IMR-90 (cell line): ENCODE measurements around the gene NKAIN2. TPM values are rescaled to one million over a fixed set of nuclear protein-coding genes. Genes with fewer than 3 reads are reported as not detected.

ENCODE experiments used
- ATAC-seq: fragments of 200-7000 bp; cut with Tn5 transposase; 2 replicates; pipeline ENCODE4 v1.9.1; 2020; ENCODE audit warnings: low read depth, mild to moderate bottlenecking, moderate library complexity
- BruUV-seq: library from RNA; stranded (reverse); fragments of 400-500 nt; replicated peaks from 2 replicates; lab custom pipeline; 2021; lab: Mats Ljungman, UMichigan
- CTCF ChIA-PET: fragments of 300-600 bp; formaldehyde crosslinking; extraction: SDS; loops from one replicate; lab custom pipeline; 2021; ENCODE audit warnings: antibody characterized with exemption; lab: Yijun Ruan, JAX
- POLR2A ChIA-PET: fragments of 300-600 bp; sonication (Branson Sonifier 250); formaldehyde crosslinking; loops from one replicate; lab custom pipeline; 2022; ENCODE audit warnings: antibody characterized with exemption; ENCODE audit not compliant: unreplicated experiment; lab: Charles Lee
- DNase-seq: peaks from one replicate; pipeline ENCODE4 v3.0.0; 2013
- H2AFZ ChIP-seq: replicated peaks from 2 replicates; pipeline ENCODE3; 2013; ENCODE audit warnings: low read length, mild to moderate bottlenecking; ENCODE audit not compliant: poor library complexity
- H2AK5ac ChIP-seq: 2 replicates; pipeline ENCODE4 v1.6.1; 2013; ENCODE audit warnings: low read depth, low read length, inconsistent platforms
- H2AK9ac ChIP-seq: replicated peaks from 2 replicates; pipeline ENCODE3; 2013; ENCODE audit warnings: mild to moderate bottlenecking, low read depth, low read length, moderate library complexity; ENCODE audit not compliant: poor library complexity
- H2BK120ac ChIP-seq: 2 replicates; pipeline ENCODE4 v1.6.1; 2013; ENCODE audit warnings: low read depth, low read length, inconsistent platforms
- H2BK15ac ChIP-seq: 3 replicates; pipeline ENCODE4 v1.6.1; 2013; ENCODE audit warnings: low read depth, low read length, inconsistent platforms
- H2BK20ac ChIP-seq: 2 replicates; pipeline ENCODE4 v1.6.1; 2013; ENCODE audit warnings: low read depth, mild to moderate bottlenecking, inconsistent platforms, low read length, moderate library complexity
- H2BK5ac ChIP-seq: 2 replicates; pipeline ENCODE4 v1.6.1; 2013; ENCODE audit warnings: mild to moderate bottlenecking, low read depth, low read length, inconsistent platforms; ENCODE audit not compliant: poor library complexity, severe bottlenecking
- H3K14ac ChIP-seq: replicated peaks from 2 replicates; pipeline ENCODE4 v1.6.1; 2013; ENCODE audit warnings: low read depth, low read length, inconsistent platforms
- H3K18ac ChIP-seq: 2 replicates; pipeline ENCODE4 v1.6.1; 2013; ENCODE audit warnings: low read depth, low read length, control low read depth
- H3K23ac ChIP-seq: 2 replicates; pipeline ENCODE4 v1.6.1; 2013; ENCODE audit warnings: low read depth, low read length, inconsistent platforms
- H3K27ac ChIP-seq: 2 replicates; pipeline ENCODE4 v1.5.1; 2013; ENCODE audit warnings: mild to moderate bottlenecking, control low read depth, low read length; ENCODE audit not compliant: insufficient read depth
- H3K27me3 ChIP-seq: 2 replicates; pipeline ENCODE4 v1.6.1; 2013; ENCODE audit warnings: low read length; ENCODE audit not compliant: control insufficient read depth, insufficient read depth
- H3K36me3 ChIP-seq: 2 replicates; pipeline ENCODE4 v1.6.1; 2013; ENCODE audit warnings: low read length, mixed read lengths; ENCODE audit not compliant: control insufficient read depth, insufficient read depth
- H3K4ac ChIP-seq: 2 replicates; pipeline ENCODE4 v1.6.1; 2013; ENCODE audit warnings: low read depth, low read length, inconsistent platforms
- H3K4me1 ChIP-seq: 2 replicates; pipeline ENCODE4 v1.6.1; 2013; ENCODE audit warnings: low read length, mixed read lengths; ENCODE audit not compliant: control insufficient read depth, insufficient read depth
- H3K4me2 ChIP-seq: 2 replicates; pipeline ENCODE4 v1.6.1; 2013; ENCODE audit warnings: low read depth, mild to moderate bottlenecking, control low read depth, low read length, moderate library complexity
- H3K4me3 ChIP-seq: 2 replicates; pipeline ENCODE4 v1.5.1; 2013; ENCODE audit warnings: low read depth, mild to moderate bottlenecking, control low read depth, low read length, moderate library complexity; ENCODE audit not compliant: insufficient read depth
- H3K56ac ChIP-seq: 2 replicates; pipeline ENCODE4 v1.6.1; 2013; ENCODE audit warnings: low read length, inconsistent platforms; ENCODE audit not compliant: insufficient read depth; ENCODE audit errors: extremely low read depth
- H3K79me1 ChIP-seq, 2 experiments: 2 replicates each; pipeline ENCODE4 v1.6.1; 2013; ENCODE audit warnings: low read length in 2 of 2, inconsistent platforms in 1 of 2, low read depth in 1 of 2
- H3K9ac ChIP-seq: 2 replicates; pipeline ENCODE4 v1.6.1; 2013; ENCODE audit warnings: low read depth, low read length, control low read depth
- H3K9me1 ChIP-seq: 2 replicates; pipeline ENCODE4 v1.6.1; 2013; ENCODE audit warnings: low read length, inconsistent platforms; ENCODE audit not compliant: insufficient read depth
- H3K9me3 ChIP-seq: 2 replicates; pipeline ENCODE4 v1.6.1; 2013; ENCODE audit warnings: low read length; ENCODE audit not compliant: control insufficient read depth, insufficient read depth
- H4K20me1 ChIP-seq: 2 replicates; pipeline ENCODE4 v1.6.1; 2013; ENCODE audit warnings: low read length, inconsistent platforms; ENCODE audit not compliant: insufficient read depth
- H4K5ac ChIP-seq: 2 replicates; pipeline ENCODE4 v1.6.1; 2013; ENCODE audit warnings: mild to moderate bottlenecking, low read depth, low read length, control low read depth
- H4K8ac ChIP-seq, 2 experiments: 2 replicates each; pipeline ENCODE4 v1.6.1; 2013; ENCODE audit warnings: low read depth in 2 of 2, low read length in 2 of 2, control low read depth in 1 of 2, inconsistent platforms in 1 of 2
- H4K91ac ChIP-seq: 2 replicates; pipeline ENCODE4 v1.6.1; 2013; ENCODE audit warnings: low read depth, low read length, inconsistent platforms; ENCODE audit not compliant: insufficient read depth
- BHLHE40 ChIP-seq: fragments of 150-350 bp; IDR thresholded peaks from 2 replicates; pipeline ENCODE4 v1.6.1; 2016; ENCODE audit warnings: mild to moderate bottlenecking, low read depth, low read length
- ELK1 ChIP-seq: fragments of 150-350 bp; IDR thresholded peaks from 2 replicates; pipeline ENCODE4 v1.6.1; 2016; ENCODE audit warnings: low read depth, mild to moderate bottlenecking, low read length, moderate library complexity, borderline replicate concordance
- FOS ChIP-seq: fragments of 150-350 bp; IDR thresholded peaks from 2 replicates; pipeline ENCODE4 v1.6.1; 2016; ENCODE audit warnings: low read depth, low read length
- MAZ ChIP-seq: IDR thresholded peaks from 2 replicates; pipeline ENCODE4 v1.6.1; 2012; ENCODE audit warnings: low read depth, mild to moderate bottlenecking, low read length, improper control_type of control experiment, moderate library complexity, borderline replicate concordance
- MXI1 ChIP-seq: IDR thresholded peaks from 2 replicates; pipeline ENCODE4 v1.6.1; 2012; ENCODE audit warnings: low read depth, mild to moderate bottlenecking, low read length, moderate library complexity, borderline replicate concordance
- RCOR1 ChIP-seq: IDR thresholded peaks from 2 replicates; pipeline ENCODE4 v1.6.1; 2012; ENCODE audit warnings: mild to moderate bottlenecking, low read length, improper control_type of control experiment; ENCODE audit not compliant: insufficient replicate concordance
- RFX5 ChIP-seq: IDR thresholded peaks from 2 replicates; pipeline ENCODE4 v1.8.0; 2012; ENCODE audit warnings: low read depth, mild to moderate bottlenecking, low read length, moderate library complexity
- SMC3 ChIP-seq: fragments of 150-350 bp; IDR thresholded peaks from 2 replicates; pipeline ENCODE4 v1.6.1; 2016; ENCODE audit warnings: low read depth, mild to moderate bottlenecking, antibody characterized with exemption, low read length, moderate library complexity
- WGBS, 2 experiments: methylation state at CpG; one replicate each; pipeline versions ENCODE4 v1.1.5 to v1.1.7; 2013; ENCODE audit warnings: missing lambda C conversion rate in 2 of 2; ENCODE audit not compliant: insufficient read length in 1 of 2; ENCODE audit errors: extremely low coverage in 2 of 2; 5-methylcytosine and 5-hydroxymethylcytosine counted together
- dilution Hi-C: fragments of 300-500 bp; cut with HindIII; formaldehyde crosslinking; loops from one replicate; pipeline ENCODE4 v1.14.3; 2018; ENCODE audit warnings: low sequenced_read_pairs; ENCODE audit not compliant: unreplicated experiment
- in situ Hi-C: fragments of 300-500 bp; cut with MboI; formaldehyde crosslinking; loops from 3 replicates; pipeline ENCODE4 v1.14.3; 2019; ENCODE audit warnings: low sequenced_read_pairs, inconsistent platforms, mixed read lengths
- intact Hi-C: fragments of 100-400 bp; cut with micrococcal nuclease; formaldehyde crosslinking; loops from 2 replicates; pipeline ENCODE4 v1.10.0; 2022
- polyA plus RNA-seq, 3 experiments: library from polyadenylated mRNA; depleted of rRNA; stranded (reverse); fragments of >200 nt; gene quantifications; 2 replicates each; pipeline ENCODE4 v1.2.3, GENCODE V29; 2012; ENCODE audit warnings: low replicate concordance in 1 of 3
- total RNA-seq: library from RNA; depleted of rRNA; stranded (reverse); fragments of >200 nt; gene quantifications from 2 replicates; pipeline ENCODE4 v1.2.3, GENCODE V29; 2012

The NKAIN2 gene
- total and polyA plus RNA-seq, 2 of the 4 experiments (the other 2 are of a cell fraction): not detected

- no TSS peak for BruUV-seq
- ATAC-seq: no peak
- Histone ChIP-seq H4K91ac (no peak overlapping the region), H4K20me1 (no peaks in the 10 kb centered on the region), H3K56ac (no peak overlapping the region), H4K8ac (no peak overlapping the region), H3K18ac (no peak overlapping the region), H3K14ac (no peak overlapping the region), H3K9me1 (no peaks in the 10 kb centered on the region), H2AK5ac (no peak overlapping the region), H4K5ac (no peak overlapping the region), H3K23ac (no peak overlapping the region), H3K4me3 (no peak overlapping the region), H2AK9ac (no peak overlapping the region), H3K79me1 (no peaks in the 10 kb centered on the region), H2AFZ (no peak overlapping the region), H2BK120ac (no peak overlapping the region), H2BK5ac (no peak overlapping the region), H3K27me3 (no peaks in the 10 kb centered on the region), H3K9ac (no peak overlapping the region), H3K9me3 (no peaks in the 10 kb centered on the region), H3K4me2 (no peak overlapping the region), H2BK15ac (no peak overlapping the region), H2BK20ac (no peak overlapping the region), H3K4ac (no peak overlapping the region), H3K27ac (no peak overlapping the region), H3K4me1 (no peaks in the 10 kb centered on the region), H3K36me3 (no peaks in the 10 kb centered on the region)
- no peak for TF ChIP-seq SMC3
- TF ChIP-seq RFX5: no peak
- TF ChIP-seq MXI1: no peak
- no peak for TF ChIP-seq ELK1
- no peak for TF ChIP-seq MAZ
- TF ChIP-seq BHLHE40: no peak
- no peak for TF ChIP-seq FOS
- TF ChIP-seq RCOR1: no peak
- no peak for DNase-seq
- dilution Hi-C loops (no loop called here), in situ Hi-C loops (no loop called here), intact Hi-C loops (no loop called here)
- no CpG with 5 or more reads among the region's 5 CpGs for WGBS, 2 experiments
- CTCF ChIA-PET: no interaction called here
- POLR2A ChIA-PET: no interaction called here
These were observed 225.9 kb downstream of the NKAIN2 start for GRCh38 chr6:124029567-124029966.
